Sigmoid colon (tissue), 7 donors: ENCODE measurements around the gene GSX2. TPM values are rescaled to one million over a fixed set of nuclear protein-coding genes. Genes with fewer than 3 reads are reported as not detected.

ENCODE experiments used
- DNase-seq: peaks from one replicate; pipeline ENCODE4 v3.0.0-alpha.2; 2019
- H3K27ac ChIP-seq, 4 donors: fragments of 200-600 bp; sonication (generic); one replicate each; pipeline ENCODE4 v1.5.1; 2016 to 2019; ENCODE audit warnings: mild to moderate bottlenecking in 1 of 4
- H3K27me3 ChIP-seq, 3 donors: fragments of 200-600 bp; sonication (generic); one replicate each; pipeline ENCODE4 v1.5.1; 2019; ENCODE audit warnings: mild to moderate bottlenecking in 1 of 3
- H3K36me3 ChIP-seq, 4 donors: fragments of 200-600 bp; sonication (generic); one replicate each; pipeline ENCODE4 v1.5.1; 2016 to 2019
- H3K4me1 ChIP-seq, 4 donors: fragments of 200-600 bp; sonication (generic); one replicate each; pipeline ENCODE4 v1.5.1; 2017 to 2019
- H3K4me3 ChIP-seq, 4 donors: fragments of 200-600 bp; sonication (generic); one replicate each; pipeline ENCODE4 v1.5.1; 2017 to 2019; ENCODE audit warnings: mild to moderate bottlenecking in 2 of 4, moderate library complexity in 1 of 4
- H3K9me3 ChIP-seq, 4 donors: fragments of 200-600 bp in 3 of 4; sonication (generic) in 3 of 4; one replicate each; pipeline versions ENCODE4 v1.5.1 to v1.6.1; 2013 to 2019
- CTCF ChIP-seq, 4 experiments: fragments of 450-650 bp in 3 of 4; fragments of 200-600 bp in 1 of 4; IDR thresholded peaks; one replicate each; pipeline ENCODE4 v1.5.1; 2016 to 2019; ENCODE audit warnings: antibody characterized with exemption in 4 of 4, mild to moderate bottlenecking in 3 of 4, moderate library complexity in 2 of 4
- EP300 ChIP-seq, 4 donors: sonication (generic); formaldehyde crosslinking; IDR thresholded peaks; one replicate each; pipeline ENCODE4 v1.6.1; 2017; ENCODE audit warnings: antibody characterized with exemption in 4 of 4
- POLR2A ChIP-seq, 2 donors: fragments of 450-650 bp; IDR thresholded peaks; one replicate each; pipeline ENCODE4 v1.6.1; 2016; ENCODE audit warnings: antibody characterized with exemption in 2 of 2, mild to moderate bottlenecking in 2 of 2, moderate library complexity in 2 of 2
- POLR2AphosphoS5 ChIP-seq, 4 donors: sonication (generic); formaldehyde crosslinking; IDR thresholded peaks; one replicate each; pipeline ENCODE4 v1.6.1; 2017; ENCODE audit warnings: antibody characterized with exemption in 4 of 4
- WGBS, 2 donors: extraction: QIAGEN DNeasy Blood & Tissue Kit; methylation state at CpG; one replicate each; pipeline ENCODE4 v1.1.7; 2013; 5-methylcytosine and 5-hydroxymethylcytosine counted together
- intact Hi-C: fragments of 100-400 bp; cut with DNase I; formaldehyde crosslinking; loops from one replicate; pipeline ENCODE4 v1.15.1; 2023
- polyA plus RNA-seq, 3 donors: library from polyadenylated mRNA; stranded (reverse); fragments of 200-250 nt; gene quantifications; one replicate each; pipeline ENCODE4 v1.2.3, GENCODE V29; 2013
- small RNA-seq, 3 donors: library from RNA; depleted of rRNA; stranded (forward); fragments of <200 nt; gene quantifications; one replicate each; pipeline ENCODE3, GENCODE V24; 2016
- total RNA-seq, 4 donors: library from RNA; depleted of rRNA; stranded (reverse); fragments of >200 nt; gene quantifications; one replicate each; pipeline ENCODE4 v1.1.0, GENCODE V29; 2016
- donor health status: healthy with polysubstance abuse.
- donor health status: Bipolar disorder and iron deficiency.
- donor health status: healthy.

GSX2 gene
- total and polyA plus RNA-seq, 7 donors: not detected

- Histone ChIP-seq H3K36me3 (no peaks in the 10 kb centered on the region), H3K27ac (no peak overlapping the region), H3K4me3 (no peak overlapping the region), H3K27me3 (peaks cover 0 to 4% (median 0%) of the 10 kb centered on the region in 3 donors), H3K4me1 (no peaks in the 10 kb centered on the region), H3K9me3 (no peaks in the 10 kb centered on the region)
- 90 to 97% methylated on average over 1 of the region's 1 CpG for WGBS, 2 donors
- TF ChIP-seq POLR2AphosphoS5 (IDR thresholded peaks at IDR 0.05): no peak
- no peak for TF ChIP-seq CTCF (IDR thresholded peaks at IDR 0.05)
- TF ChIP-seq EP300 (IDR thresholded peaks at IDR 0.05): no peak
- TF ChIP-seq POLR2A (IDR thresholded peaks at IDR 0.05): no peak
- intact Hi-C loops: no loop called here
- DNase-seq: no peak
Observed at GRCh38 chr4:54140287-54140686, 40.3 kb downstream of the GSX2 start.

GRCh38 chr4:54144199-54144598, 44.2 kb downstream of the GSX2 start:
- intact Hi-C loops: no loop called here
- H3K27me3 ChIP-seq: peaks cover 0 to 3% (median 0%) of the 10 kb centered on the region in 3 donors
- 12 to 44% methylated on average over 2 of the region's 2 CpGs for WGBS, 2 donors

GRCh38 chr4:54144661-54145171, 44.8 kb downstream of the GSX2 start:
- intact Hi-C loops: no loop called here

More at GRCh38 chr4:54144199-54144598, 44.2 kb downstream of the GSX2 start:
- Histone ChIP-seq H3K4me1 (no peaks in the 10 kb centered on the region), H3K27ac (no peak overlapping the region), H3K9me3 (no peaks in the 10 kb centered on the region), H3K36me3 (no peaks in the 10 kb centered on the region), H3K4me3 (no peak overlapping the region)
- no peak for DNase-seq
- TF ChIP-seq EP300 (IDR thresholded peaks at IDR 0.05) (no peak), POLR2AphosphoS5 (IDR thresholded peaks at IDR 0.05) (no peak), CTCF (IDR thresholded peaks at IDR 0.05) (no peak)

GRCh38 chr4:54146139-54146538, 46.2 kb downstream of the GSX2 start:
- peaks cover 0 to 7% (median 0%) of the 10 kb centered on the region in 3 donors for H3K27me3 ChIP-seq
- no peak for TF ChIP-seq POLR2AphosphoS5 (IDR thresholded peaks at IDR 0.05)
- TF ChIP-seq EP300 (IDR thresholded peaks at IDR 0.05): no peak
- no peak for TF ChIP-seq POLR2A (IDR thresholded peaks at IDR 0.05)
- no peak for TF ChIP-seq CTCF (IDR thresholded peaks at IDR 0.05)
- DNase-seq: no peak
- 15 to 68% methylated on average over 4 of the region's 4 CpGs for WGBS, 2 donors
- no peaks in the 10 kb centered on the region for H3K36me3 ChIP-seq
- H3K27ac ChIP-seq: no peak overlapping the region
- intact Hi-C loops: no loop called here
- H3K4me3 ChIP-seq: no peak overlapping the region
- no peaks in the 10 kb centered on the region for H3K4me1 ChIP-seq
- no peaks in the 10 kb centered on the region for H3K9me3 ChIP-seq

More at GRCh38 chr4:54144661-54145171, 44.8 kb downstream of the GSX2 start:
- Histone ChIP-seq H3K27me3 (peaks cover 0 to 7% (median 0%) of the 10 kb centered on the region in 3 donors), H3K27ac (no peak overlapping the region), H3K36me3 (no peaks in the 10 kb centered on the region), H3K4me1 (no peaks in the 10 kb centered on the region), H3K4me3 (no peak overlapping the region), H3K9me3 (no peaks in the 10 kb centered on the region)
- no peak for DNase-seq
- no peak for TF ChIP-seq EP300 (IDR thresholded peaks at IDR 0.05)
- WGBS, 2 donors: 18 to 65% methylated on average over 5 of the region's 5 CpGs

- Histone ChIP-seq H3K27ac (no peak overlapping the region), H3K4me1 (no peaks in the 10 kb centered on the region), H3K9me3 (no peaks in the 10 kb centered on the region), H3K36me3 (no peaks in the 10 kb centered on the region), H3K27me3 (peaks cover 0 to 7% (median 0%) of the 10 kb centered on the region in 3 donors), H3K4me3 (peak overlapping the region in 1 of 4 donors; percentile 17)
- TF ChIP-seq POLR2A (IDR thresholded peaks at IDR 0.05) (no peak), CTCF (IDR thresholded peaks at IDR 0.05) (no peak), EP300 (IDR thresholded peaks at IDR 0.05) (no peak), POLR2AphosphoS5 (IDR thresholded peaks at IDR 0.05) (no peak)
- no peak for DNase-seq
- intact Hi-C loops: no loop called here
- 72 to 73% methylated on average over 46 of the region's 46 CpGs for WGBS, 2 donors
Observed at GRCh38 chr4:54149323-54149722, 49.4 kb downstream of the GSX2 start.

Small RNA genes lying within 50 kb of the gene (small RNA-seq; reads per million reads assigned to genes)
- 0 reads per million in 3 donors for gene AC110792.1

Other genes with a start within 250 kb of the GSX2 start
- 10 to 100 TPM; 22.8 to 34.6 (median 25.0) TPM for gene CHIC2, start 35.6 kb upstream of the GSX2 start, total RNA-seq
- 10 to 100 TPM; 17.6 to 19.8 (median 18.0) TPM for gene CHIC2, start 35.6 kb upstream of the GSX2 start, polyA plus RNA-seq
- gene PDGFRA, start 129.1 kb downstream of the GSX2 start, total RNA-seq: 100 to 1,000 TPM; 170 to 222 (median 192) TPM
- 10 to 100 TPM in 1 of 3 donors, 1 to 10 TPM in 2; 3.2 to 25.1 (median 9.6) TPM for gene PDGFRA, start 129.1 kb downstream of the GSX2 start, polyA plus RNA-seq